Activated CD4-positive, CD25-positive, alpha-beta regulatory T cell treated with anti-CD3 and anti-CD28 coated beads, Interleukin-2, amount 50 U/mL, for 16 hours (primary cell): ENCODE measurements around the gene UPP2.

ENCODE experiments used
- DNase-seq: peaks from one replicate; pipeline ENCODE4 v3.0.0-alpha.2; 2020; ENCODE audit warnings: low read depth, low spot score

UPP2 gene

GRCh38 chr2:158140201-158140600, 38.5 kb downstream of the UPP2 start:
- no peak for DNase-seq

GRCh38 chr2:158142165-158142564, 40.5 kb downstream of the UPP2 start:
- DNase-seq: no peak

GRCh38 chr2:158142568-158143332, 41.1 kb downstream of the UPP2 start:
- no peak for DNase-seq

- no peak for DNase-seq
These were observed 42.2 kb downstream of the UPP2 start for GRCh38 chr2:158143703-158144360.

DNA sequence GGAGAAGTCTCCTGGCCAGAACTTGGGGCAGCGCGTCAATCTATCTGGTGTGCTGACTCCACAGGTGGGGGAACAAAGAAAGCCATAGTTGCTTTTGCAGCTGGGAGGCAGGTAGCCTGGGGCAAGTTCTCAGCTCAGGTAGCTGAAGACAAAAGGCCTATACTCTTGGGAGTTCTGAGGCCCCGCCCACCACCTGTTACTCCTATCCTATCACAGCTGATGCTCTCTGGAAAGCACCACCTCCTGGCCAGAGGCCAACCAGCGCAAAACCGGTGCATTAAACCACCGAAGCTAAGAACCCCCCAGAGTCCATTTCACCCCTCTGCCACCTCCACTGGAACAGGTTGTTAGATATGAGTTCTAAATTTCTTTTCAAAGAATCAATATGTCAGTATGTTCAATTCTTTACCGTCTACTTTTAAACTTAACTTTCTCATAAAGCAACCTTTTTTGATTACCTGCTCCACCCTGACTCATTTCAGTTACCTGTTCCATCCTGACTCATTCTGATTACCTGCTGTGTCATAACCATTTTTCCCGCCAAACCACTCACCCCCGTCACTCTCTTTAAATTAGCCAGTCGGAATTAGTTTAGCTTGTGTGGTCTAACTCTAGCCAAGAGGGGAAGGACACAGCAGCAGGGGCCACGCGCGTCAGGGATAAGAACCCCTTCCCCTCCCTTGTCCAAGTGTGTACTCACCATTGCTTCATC, 43.4 kb downstream of the UPP2 start:
- DNase-seq: no peak

- no peak for DNase-seq
These were observed 51.8 kb downstream of the UPP2 start for GRCh38 chr2:158153270-158154015.

GRCh38 chr2:158154596-158154995, 52.9 kb downstream of the UPP2 start:
- DNase-seq: no peak

- no peak for DNase-seq
These were observed 71.0 kb downstream of the UPP2 start for GRCh38 chr2:158172719-158173118.

- DNase-seq: no peak
These were observed 72.8 kb downstream of the UPP2 start for GRCh38 chr2:158174495-158174894.

DNA sequence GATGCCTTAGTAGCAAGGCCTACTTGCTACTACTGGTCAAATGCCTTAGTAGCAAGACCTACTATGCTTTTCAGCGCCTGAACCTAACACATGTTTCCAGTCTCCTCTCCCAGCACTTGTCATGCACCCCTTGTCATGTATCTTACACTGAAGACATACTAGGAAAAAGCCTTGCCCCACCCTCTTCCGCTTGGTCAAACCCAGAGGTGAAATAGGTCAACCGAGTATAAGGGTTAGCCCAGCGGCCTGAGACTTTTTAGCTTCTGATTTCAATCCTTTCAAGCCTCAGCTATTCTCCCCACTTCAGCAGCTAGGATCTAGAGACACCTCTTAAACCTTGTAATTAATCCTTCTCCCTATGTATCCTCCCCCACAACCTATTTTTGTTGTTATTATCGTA, 73.3 kb downstream of the UPP2 start:
- DNase-seq: no peak

DNA sequence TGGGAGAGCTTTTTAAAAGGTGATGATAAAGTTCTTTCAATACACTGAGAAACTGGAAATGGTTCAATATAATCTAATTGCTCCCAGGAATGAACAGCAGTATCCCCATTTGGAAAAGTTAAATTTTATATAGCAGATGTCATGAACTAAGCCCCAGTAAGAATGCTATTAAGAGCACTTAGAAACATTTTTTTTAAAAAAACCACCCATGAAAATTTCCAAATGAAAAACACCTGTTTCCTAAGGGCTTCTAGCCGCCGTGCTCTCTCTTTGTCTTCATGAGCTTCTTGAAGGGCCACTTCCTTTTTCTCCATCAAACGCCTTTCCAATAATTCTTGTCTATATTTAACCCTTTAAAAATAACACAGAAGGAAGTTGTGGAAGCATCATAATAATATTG, 77.0 kb downstream of the UPP2 start:
- no peak for DNase-seq

DNA sequence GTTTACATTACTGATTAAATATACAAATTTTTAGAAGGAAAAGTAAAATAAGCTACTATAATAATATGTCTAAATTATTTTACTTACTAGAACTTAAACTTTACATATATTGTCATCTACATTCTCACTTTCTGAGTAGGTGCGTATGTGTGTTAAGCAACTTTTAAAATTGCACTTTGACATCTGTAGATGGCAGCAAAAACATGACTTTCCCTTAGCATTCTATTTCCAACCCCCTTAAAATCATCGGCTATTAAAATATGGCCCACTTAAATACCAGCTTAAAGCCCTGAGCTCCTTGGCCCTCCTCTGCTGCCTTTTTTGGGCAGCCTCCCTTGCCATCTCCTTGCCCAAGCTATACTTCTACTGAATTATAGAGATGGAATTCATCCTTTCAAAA, 78.0 kb downstream of the UPP2 start:
- DNase-seq: no peak

DNA sequence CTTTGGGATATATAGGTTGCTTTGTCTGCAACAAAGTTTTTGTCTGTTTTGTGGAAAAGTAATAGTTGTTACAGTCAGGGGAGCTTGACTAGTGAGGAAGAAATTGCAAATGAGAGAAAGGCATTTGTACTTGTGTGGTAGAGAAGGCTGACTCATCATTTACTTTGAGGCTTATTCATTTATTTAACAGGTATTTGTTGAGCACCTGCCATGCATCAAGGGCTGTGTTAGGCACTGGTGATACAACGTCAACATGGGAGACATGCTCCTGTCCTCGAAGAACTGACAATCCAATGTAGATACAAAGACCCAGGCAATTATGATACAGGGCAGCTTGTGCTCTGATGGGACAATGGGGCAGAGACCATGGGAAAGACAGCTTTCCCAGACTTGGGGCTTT, 79.5 kb downstream of the UPP2 start:
- DNase-seq: no peak

- DNase-seq: no peak
These were observed 81.1 kb downstream of the UPP2 start for GRCh38 chr2:158182676-158183295.

DNA sequence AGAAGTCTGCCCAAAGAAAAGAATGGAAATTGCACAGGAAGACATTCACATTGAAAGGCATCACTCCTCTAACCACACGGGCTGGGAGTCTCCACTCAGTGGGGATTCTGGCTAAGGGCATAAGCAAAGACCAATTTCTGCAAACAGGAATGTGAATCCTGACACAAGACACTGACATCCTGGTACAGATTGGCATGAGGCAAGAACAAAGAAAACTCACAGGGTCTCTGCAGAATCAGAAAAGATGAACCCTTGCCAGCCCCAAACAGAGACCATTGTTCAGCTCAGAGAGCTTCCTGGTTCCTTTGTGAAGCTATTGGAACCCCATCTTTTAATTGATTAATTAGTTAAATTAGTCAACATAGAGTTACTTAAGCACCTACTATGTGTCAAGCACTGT, 82.3 kb downstream of the UPP2 start:
- no peak for DNase-seq

DNA sequence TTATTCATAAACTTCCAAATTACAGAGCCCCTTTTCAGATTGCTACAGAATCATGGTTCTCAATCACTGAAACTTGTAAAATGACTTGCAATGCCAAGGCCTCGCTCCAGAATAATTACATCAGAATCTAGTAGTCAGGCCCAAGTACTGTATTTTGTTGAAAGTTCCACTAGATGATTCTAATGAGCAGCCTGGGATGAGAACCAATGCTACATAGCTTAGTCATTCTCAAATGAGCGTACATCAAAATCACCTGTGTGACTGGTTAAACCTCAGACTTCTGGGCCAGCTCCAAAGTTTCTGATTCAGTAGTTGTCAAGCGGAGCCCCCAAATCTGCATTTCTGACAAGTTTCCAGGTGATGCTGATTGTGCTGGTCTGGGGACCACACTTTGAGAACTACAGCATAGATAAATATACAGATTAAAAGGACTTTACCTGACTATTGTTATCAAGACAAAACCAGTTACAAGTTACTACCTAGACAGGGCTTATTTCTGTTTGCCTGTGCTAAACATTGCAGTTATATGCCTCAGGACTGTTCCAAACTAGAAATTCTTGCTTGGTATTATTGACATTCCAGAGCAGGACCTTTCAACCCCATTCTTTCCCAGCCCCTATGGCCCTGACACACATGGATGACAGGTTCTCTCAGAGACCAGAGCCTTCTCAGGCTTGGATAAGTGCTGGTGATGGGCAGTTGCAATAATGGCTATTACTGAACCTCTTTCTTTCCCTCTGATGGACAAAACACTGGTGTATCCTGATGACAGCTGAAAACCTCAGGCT, 83.1 kb downstream of the UPP2 start:
- no peak for DNase-seq
